Breast epithelium (tissue), 3 donors: ENCODE measurements around the gene THSD4.

Source experiments
- POLR2AphosphoS5 ChIP-seq, 3 donors: sonication (generic); formaldehyde crosslinking; IDR thresholded peaks; one replicate each; pipeline ENCODE4 v1.6.1; 2017; ENCODE audit warnings: antibody characterized with exemption in 3 of 3
- TF ChIP-seq, protein P1 (sequence below), 3 donors: fragments of 450-650 bp; IDR thresholded peaks; one replicate each; pipeline ENCODE4 v1.5.1; 2016 to 2017; ENCODE audit warnings: antibody characterized with exemption in 3 of 3, mild to moderate bottlenecking in 3 of 3, moderate library complexity in 3 of 3

DNA sequence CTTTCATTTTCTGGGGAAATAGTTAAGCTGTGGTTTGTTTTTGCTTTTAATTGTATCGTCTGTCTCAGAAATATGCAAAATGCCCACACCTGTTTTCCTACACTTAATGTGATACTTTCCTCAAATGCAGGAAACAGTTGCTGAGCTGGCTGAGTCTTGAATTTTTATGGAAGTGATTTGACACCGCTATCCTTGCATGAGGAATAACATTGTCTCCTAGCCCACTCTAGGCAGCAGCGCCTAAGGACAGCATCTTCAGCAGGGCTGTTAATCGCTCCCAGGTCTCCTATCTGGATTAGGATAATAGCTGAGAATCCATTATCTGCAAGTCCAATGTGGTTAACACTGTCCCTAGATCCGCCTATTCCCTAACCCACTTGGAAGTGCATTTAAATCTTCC is 562.5 kb downstream of the THSD4 start:
- TF ChIP-seq, protein P1, sequence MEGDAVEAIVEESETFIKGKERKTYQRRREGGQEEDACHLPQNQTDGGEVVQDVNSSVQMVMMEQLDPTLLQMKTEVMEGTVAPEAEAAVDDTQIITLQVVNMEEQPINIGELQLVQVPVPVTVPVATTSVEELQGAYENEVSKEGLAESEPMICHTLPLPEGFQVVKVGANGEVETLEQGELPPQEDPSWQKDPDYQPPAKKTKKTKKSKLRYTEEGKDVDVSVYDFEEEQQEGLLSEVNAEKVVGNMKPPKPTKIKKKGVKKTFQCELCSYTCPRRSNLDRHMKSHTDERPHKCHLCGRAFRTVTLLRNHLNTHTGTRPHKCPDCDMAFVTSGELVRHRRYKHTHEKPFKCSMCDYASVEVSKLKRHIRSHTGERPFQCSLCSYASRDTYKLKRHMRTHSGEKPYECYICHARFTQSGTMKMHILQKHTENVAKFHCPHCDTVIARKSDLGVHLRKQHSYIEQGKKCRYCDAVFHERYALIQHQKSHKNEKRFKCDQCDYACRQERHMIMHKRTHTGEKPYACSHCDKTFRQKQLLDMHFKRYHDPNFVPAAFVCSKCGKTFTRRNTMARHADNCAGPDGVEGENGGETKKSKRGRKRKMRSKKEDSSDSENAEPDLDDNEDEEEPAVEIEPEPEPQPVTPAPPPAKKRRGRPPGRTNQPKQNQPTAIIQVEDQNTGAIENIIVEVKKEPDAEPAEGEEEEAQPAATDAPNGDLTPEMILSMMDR (IDR thresholded peaks at IDR 0.05), result no peak
- TF ChIP-seq POLR2AphosphoS5 (IDR thresholded peaks at IDR 0.05), result no peak
